Stimulated activated CD4-positive, alpha-beta T cell treated with anti-CD3 and anti-CD28 coated beads, TNF-alpha, amount 100 ng/mL, for 1 hour (primary cell): ENCODE data around the gene ZDHHC19.
"Not testable (repeated sequence)": the region's sequence is repeated elsewhere in the genome, so short reads cannot be mapped to it uniquely, and the experiment has no call there.

Experiments
- DNase-seq, 3 donors: peaks; one replicate each; pipeline ENCODE4 v3.0.0-alpha.2; 2020; ENCODE audit warnings: low read depth in 3 of 3, low spot score in 1 of 3

ZDHHC19 gene

GRCh38 chr3:196210673-196211556, at the start of gene ZDHHC19:
ZDHHC19 (minus strand) TSS chr3:196211400; CDS start chr3:196211315, 85 bp downstream.
- DNase-seq: no peak

GRCh38 chr3:196260784-196261183, 49.6 kb upstream of the ZDHHC19 start:
- no peak for DNase-seq

- DNase-seq: no peak
These were observed 44.6 kb upstream of the ZDHHC19 start for GRCh38 chr3:196255776-196256175.

- DNase-seq: no peak
These were observed 43.4 kb upstream of the ZDHHC19 start for GRCh38 chr3:196254376-196255283.

GRCh38 chr3:196251918-196252317, 40.7 kb upstream of the ZDHHC19 start:
- DNase-seq: no peak

GRCh38 chr3:196246612-196247308, 35.6 kb upstream of the ZDHHC19 start:
- DNase-seq: no peak

- DNase-seq: not testable (repeated sequence)
These were observed 33.0 kb upstream of the ZDHHC19 start for GRCh38 chr3:196244166-196244565.

- no peak for DNase-seq
These were observed 30.5 kb upstream of the ZDHHC19 start for GRCh38 chr3:196241704-196242103.

- DNase-seq: no peak
These were observed 29.2 kb upstream of the ZDHHC19 start for GRCh38 chr3:196240424-196240823.

- no peak for DNase-seq
These were observed 27.7 kb upstream of the ZDHHC19 start for GRCh38 chr3:196238612-196239560.

GRCh38 chr3:196237203-196237602, 26.0 kb upstream of the ZDHHC19 start:
- no peak for DNase-seq

- no peak for DNase-seq
These were observed 25.0 kb upstream of the ZDHHC19 start for GRCh38 chr3:196236223-196236622.

GRCh38 chr3:196235452-196236122, 24.4 kb upstream of the ZDHHC19 start:
- no peak for DNase-seq

GRCh38 chr3:196232882-196233251, 21.7 kb upstream of the ZDHHC19 start:
- DNase-seq: no peak

- no peak for DNase-seq
These were observed 21.1 kb upstream of the ZDHHC19 start for GRCh38 chr3:196232154-196232881.

- DNase-seq: no peak
These were observed 16.7 kb upstream of the ZDHHC19 start for GRCh38 chr3:196227629-196228493.

- DNase-seq: no peak
These were observed 15.9 kb upstream of the ZDHHC19 start for GRCh38 chr3:196227121-196227561.
